GM19193 (cell line): ENCODE results near the gene AFF2.

Experiments used
- POLR2A ChIP-seq: IDR thresholded peaks from 4 replicates; pipeline ENCODE4 v1.6.1; 2011; ENCODE audit not compliant: insufficient read depth, insufficient read length; ENCODE audit errors: extremely low read depth

AFF2 gene

GRCh38 chrX:148785256-148785655, 284.8 kb downstream of the AFF2 start:
- TF ChIP-seq POLR2A = no peak

DNA sequence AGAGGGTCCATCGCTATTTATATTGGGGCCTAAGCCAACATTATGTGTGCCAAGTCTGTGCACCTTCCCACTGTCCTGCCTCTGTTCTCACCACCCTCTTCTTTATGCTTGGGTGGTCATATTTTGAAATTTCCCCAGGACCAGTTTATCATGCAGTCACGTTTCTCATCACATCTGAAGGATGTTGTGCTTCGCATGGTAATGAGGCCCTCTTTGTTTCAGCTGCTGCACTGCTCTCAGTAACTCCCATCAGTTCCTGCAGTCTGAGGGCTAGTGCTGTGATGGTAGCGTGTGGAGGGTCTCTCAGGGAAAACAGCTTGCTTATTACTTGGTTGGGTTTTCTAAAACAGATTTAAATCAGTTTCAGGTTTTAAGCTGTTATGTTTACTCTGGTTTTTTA, 288.0 kb downstream of the AFF2 start:
- TF ChIP-seq POLR2A = no peak

GRCh38 chrX:148794350-148794749, 293.9 kb downstream of the AFF2 start:
- no peak for TF ChIP-seq POLR2A

GRCh38 chrX:148804579-148805355, 304.4 kb downstream of the AFF2 start:
- TF ChIP-seq POLR2A = no peak

GRCh38 chrX:148806145-148806870, 305.9 kb downstream of the AFF2 start:
- no peak for TF ChIP-seq POLR2A

GRCh38 chrX:148808833-148809232, 308.4 kb downstream of the AFF2 start:
- no peak for TF ChIP-seq POLR2A

- no peak for TF ChIP-seq POLR2A
These were observed 310.8 kb downstream of the AFF2 start for GRCh38 chrX:148811236-148811635.

DNA sequence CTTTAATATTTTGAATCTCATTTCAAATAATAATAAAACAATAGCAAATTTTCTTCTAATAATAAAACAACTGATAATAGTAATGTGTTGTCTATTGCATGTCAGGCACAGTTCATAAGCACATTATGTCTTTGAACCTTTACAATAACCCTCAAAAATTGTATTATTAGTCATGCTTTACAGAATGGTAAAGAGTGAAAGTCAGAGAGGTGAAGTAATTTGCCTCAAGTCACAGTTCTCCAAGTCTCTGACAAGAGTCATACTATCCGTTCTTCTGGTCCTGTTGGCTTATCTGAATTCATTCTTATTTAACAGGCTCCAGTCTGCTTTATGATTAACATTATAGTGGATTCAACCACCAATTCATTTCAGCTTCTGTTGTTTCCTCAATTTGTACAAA, 313.0 kb downstream of the AFF2 start:
- TF ChIP-seq POLR2A = no peak

DNA sequence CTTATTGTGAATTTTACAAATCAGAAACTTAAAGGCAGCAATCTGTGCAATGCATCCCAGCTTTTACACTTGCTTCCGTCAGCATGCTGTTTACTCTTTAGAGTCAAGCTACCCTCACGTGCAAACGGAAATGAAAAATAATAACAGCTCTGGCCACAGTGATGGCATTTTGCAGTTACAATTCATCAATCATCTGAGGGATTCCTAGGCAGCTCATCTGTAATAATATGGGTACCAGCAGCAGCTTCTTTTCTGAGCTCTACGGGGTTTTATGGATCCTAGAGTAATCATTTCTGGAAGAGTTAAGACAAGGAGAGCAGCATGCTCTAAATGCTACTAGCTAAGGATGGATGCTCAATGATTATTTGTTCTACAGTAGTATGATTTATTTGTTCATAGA, 313.6 kb downstream of the AFF2 start:
- no peak for TF ChIP-seq POLR2A

- TF ChIP-seq POLR2A = no peak
These were observed 315.0 kb downstream of the AFF2 start for GRCh38 chrX:148815218-148815961.

GRCh38 chrX:148823986-148824385, 323.6 kb downstream of the AFF2 start:
- no peak for TF ChIP-seq POLR2A

DNA sequence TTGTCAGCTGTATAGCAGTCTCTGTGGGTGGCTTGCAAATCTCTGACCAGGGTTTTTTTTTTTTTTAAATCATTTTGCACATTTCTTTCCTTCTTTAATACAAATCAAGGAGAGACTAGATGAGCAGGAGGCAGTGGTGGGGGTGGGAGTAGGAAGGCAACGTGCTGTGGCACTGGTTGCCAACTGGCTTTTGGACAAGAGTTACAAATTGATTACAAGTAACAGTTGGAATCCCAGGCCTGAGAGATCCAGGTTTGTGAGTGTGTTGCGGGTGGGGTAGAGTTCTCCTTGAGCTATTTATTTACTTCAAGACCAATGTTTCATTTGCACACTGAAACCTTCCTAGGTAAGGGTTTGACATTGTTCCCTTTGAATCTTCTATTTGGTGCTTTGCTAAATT, 325.3 kb downstream of the AFF2 start:
- TF ChIP-seq POLR2A = no peak

DNA sequence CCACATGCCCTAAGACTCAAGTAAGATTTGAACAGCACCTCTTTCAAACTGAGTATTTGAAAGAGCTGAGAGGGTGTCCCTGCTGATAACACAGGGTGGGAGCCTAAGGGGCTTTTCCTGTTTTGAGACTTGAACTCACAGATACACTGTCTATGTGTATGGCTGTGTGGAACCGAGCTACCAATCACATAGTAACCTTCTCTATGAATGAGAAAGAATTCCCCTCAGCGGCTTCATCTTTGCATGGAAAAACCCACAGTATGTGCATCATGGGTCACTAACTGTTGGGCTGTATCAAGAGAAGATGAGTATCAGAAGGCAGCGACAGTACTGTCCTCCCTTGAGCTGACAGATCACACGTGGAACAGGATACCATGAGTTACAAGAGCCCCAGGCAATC, 336.3 kb downstream of the AFF2 start:
- no peak for TF ChIP-seq POLR2A

DNA sequence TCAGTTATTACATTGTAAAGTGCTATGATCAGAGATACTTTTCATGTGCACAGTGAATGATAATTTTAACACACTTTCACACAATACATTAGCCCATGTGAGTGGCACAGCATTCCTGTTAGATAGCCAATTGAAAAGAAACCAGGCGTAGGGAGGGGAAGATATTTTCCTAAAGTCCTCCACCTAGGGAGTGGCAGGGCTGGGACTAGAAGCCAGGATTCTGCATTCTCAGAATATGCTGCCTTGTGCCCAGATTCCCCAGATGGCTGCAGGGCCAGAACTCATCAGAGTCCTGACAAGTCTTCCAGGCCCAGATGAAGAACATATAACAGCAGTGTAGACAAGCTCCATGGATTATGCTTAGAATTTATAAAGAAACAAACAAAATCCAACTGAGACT, 350.2 kb downstream of the AFF2 start:
- TF ChIP-seq POLR2A = no peak

GRCh38 chrX:148854306-148854705, 353.9 kb downstream of the AFF2 start:
- no peak for TF ChIP-seq POLR2A
